ENCODE data around the gene TP53BP1.

TP53BP1 gene

GRCh38 chr15:43439268-43439667 lies 53.7 kb downstream of the TP53BP1 start:
- no peak for DNase-seq (ENCODE audit: low read depth)
- no peak for TF ChIP-seq CTCF (IDR thresholded peaks at IDR 0.05; ENCODE audit: insufficient read depth, low read depth, low read length, missing control alignments)
- H3K4me3 ChIP-seq (ENCODE audit: low read depth, low read length), result no peak overlapping the region

GRCh38 chr15:43436395-43436794 lies 56.6 kb downstream of the TP53BP1 start:
- DNase-seq (ENCODE audit: low read depth), result no peak
- H3K4me3 ChIP-seq (ENCODE audit: low read depth, low read length), result no peak overlapping the region
- TF ChIP-seq CTCF (IDR thresholded peaks at IDR 0.05; ENCODE audit: insufficient read depth, low read depth, low read length, missing control alignments), result no peak

GRCh38 chr15:43434446-43434845 lies 58.5 kb downstream of the TP53BP1 start:
- no peak for TF ChIP-seq CTCF (IDR thresholded peaks at IDR 0.05; ENCODE audit: insufficient read depth, low read depth, low read length, missing control alignments)
- H3K4me3 ChIP-seq (ENCODE audit: low read depth, low read length), result no peak overlapping the region
- no peak for DNase-seq (ENCODE audit: low read depth)

- DNase-seq (ENCODE audit: low read depth), result no peak
- TF ChIP-seq CTCF (IDR thresholded peaks at IDR 0.05; ENCODE audit: insufficient read depth, low read depth, low read length, missing control alignments), result no peak
- no peak overlapping the region for H3K4me3 ChIP-seq (ENCODE audit: low read depth, low read length)
These were observed 59.2 kb downstream of the TP53BP1 start for GRCh38 chr15:43433661-43434303.

- no peak for DNase-seq (ENCODE audit: low read depth)
- no peak for TF ChIP-seq CTCF (IDR thresholded peaks at IDR 0.05; ENCODE audit: insufficient read depth, low read depth, low read length, missing control alignments)
- H3K4me3 ChIP-seq (ENCODE audit: low read depth, low read length), result no peak overlapping the region
These were observed 59.8 kb downstream of the TP53BP1 start for GRCh38 chr15:43433165-43433564.

GRCh38 chr15:43429687-43430086 lies 63.3 kb downstream of the TP53BP1 start:
- TF ChIP-seq CTCF (IDR thresholded peaks at IDR 0.05; ENCODE audit: insufficient read depth, low read depth, low read length, missing control alignments), result no peak
- DNase-seq (ENCODE audit: low read depth), result no peak
- H3K4me3 ChIP-seq (ENCODE audit: low read depth, low read length), result no peak overlapping the region

GRCh38 chr15:43423793-43424192 lies 69.2 kb downstream of the TP53BP1 start:
- no peak overlapping the region for H3K4me3 ChIP-seq (ENCODE audit: low read depth, low read length)
- TF ChIP-seq CTCF (IDR thresholded peaks at IDR 0.05; ENCODE audit: insufficient read depth, low read depth, low read length, missing control alignments), result no peak
- no peak for DNase-seq (ENCODE audit: low read depth)

Measured in GM12865 (cell line).